Left ventricle myocardium inferior (tissue), 1 donor: ENCODE measurements around the gene DONSON. TPM values are rescaled to one million over a fixed set of nuclear protein-coding genes. Genes with fewer than 3 reads are reported as not detected.

ENCODE experiments used
- DNase-seq: peaks from one replicate; pipeline ENCODE4 v3.0.0-alpha.2; 2020
- H3K27ac ChIP-seq: fragments of 200-600 bp; replicated peaks from 2 replicates; pipeline ENCODE4 v1.8.0; 2021
- H3K27me3 ChIP-seq: fragments of 200-600 bp; 2 replicates; pipeline ENCODE4 v1.8.0; 2021; ENCODE audit warnings: low read depth
- H3K36me3 ChIP-seq: fragments of 200-600 bp; 2 replicates; pipeline ENCODE4 v1.8.0; 2021
- H3K4me1 ChIP-seq: fragments of 200-600 bp; 2 replicates; pipeline ENCODE4 v1.8.0; 2021
- H3K4me3 ChIP-seq: fragments of 200-600 bp; 2 replicates; pipeline ENCODE4 v1.8.0; 2021; ENCODE audit warnings: mild to moderate bottlenecking, moderate library complexity
- H3K9me3 ChIP-seq: fragments of 200-600 bp; replicated peaks from 2 replicates; pipeline ENCODE4 v1.8.0; 2021
- intact Hi-C: fragments of 100-400 bp; cut with micrococcal nuclease; formaldehyde crosslinking; loops from one replicate; pipeline ENCODE4 v1.11.0; 2022
- total RNA-seq: library from RNA; stranded (reverse); fragmentation: NEBNext Ultra II Directional; extraction: Animal tissue kit (Norgen Biotek cat#: 25700); gene quantifications from one replicate; pipeline ENCODE4 v1.2.1, GENCODE V29; 2021
- TF ChIP-seq, protein P1 (sequence below): fragments of 200-600 bp; IDR thresholded peaks from 2 replicates; pipeline ENCODE4 v1.8.0; 2021; ENCODE audit warnings: antibody characterized with exemption, mild to moderate bottlenecking, borderline replicate concordance
- donor health status: DM: no; HTN: yes; CAD: no; lungs with severe emphysema.

Gene DONSON
- total RNA-seq, 1 donor from 2014 or later: 6.9 TPM

DNA sequence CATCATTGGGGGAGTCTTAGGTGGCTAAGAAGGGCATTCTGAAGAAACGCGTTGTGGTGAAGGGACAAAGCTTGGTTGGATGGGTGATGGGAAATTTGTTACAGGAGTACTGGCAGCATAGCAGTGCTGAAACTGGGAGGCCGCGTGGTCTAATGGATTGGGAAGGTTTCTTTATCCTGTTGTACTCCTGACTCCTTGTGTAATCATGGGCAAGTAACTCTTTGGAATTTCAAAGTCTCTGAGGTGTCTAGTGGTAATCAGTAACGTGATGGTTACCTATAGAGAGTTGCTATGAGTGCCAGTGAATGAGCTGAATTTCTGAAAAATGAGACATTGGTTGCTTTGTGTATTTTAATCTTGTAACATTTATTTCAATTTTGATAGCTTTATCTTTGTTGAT is 18.5 kb downstream of the DONSON start:
- TF ChIP-seq, protein P1, sequence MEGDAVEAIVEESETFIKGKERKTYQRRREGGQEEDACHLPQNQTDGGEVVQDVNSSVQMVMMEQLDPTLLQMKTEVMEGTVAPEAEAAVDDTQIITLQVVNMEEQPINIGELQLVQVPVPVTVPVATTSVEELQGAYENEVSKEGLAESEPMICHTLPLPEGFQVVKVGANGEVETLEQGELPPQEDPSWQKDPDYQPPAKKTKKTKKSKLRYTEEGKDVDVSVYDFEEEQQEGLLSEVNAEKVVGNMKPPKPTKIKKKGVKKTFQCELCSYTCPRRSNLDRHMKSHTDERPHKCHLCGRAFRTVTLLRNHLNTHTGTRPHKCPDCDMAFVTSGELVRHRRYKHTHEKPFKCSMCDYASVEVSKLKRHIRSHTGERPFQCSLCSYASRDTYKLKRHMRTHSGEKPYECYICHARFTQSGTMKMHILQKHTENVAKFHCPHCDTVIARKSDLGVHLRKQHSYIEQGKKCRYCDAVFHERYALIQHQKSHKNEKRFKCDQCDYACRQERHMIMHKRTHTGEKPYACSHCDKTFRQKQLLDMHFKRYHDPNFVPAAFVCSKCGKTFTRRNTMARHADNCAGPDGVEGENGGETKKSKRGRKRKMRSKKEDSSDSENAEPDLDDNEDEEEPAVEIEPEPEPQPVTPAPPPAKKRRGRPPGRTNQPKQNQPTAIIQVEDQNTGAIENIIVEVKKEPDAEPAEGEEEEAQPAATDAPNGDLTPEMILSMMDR: no peak
- Histone ChIP-seq H3K27ac (no peak overlapping the region), H3K27me3 (no peaks in the 10 kb centered on the region), H3K4me3 (no peak overlapping the region), H3K4me1 (peaks cover 19% of the 10 kb centered on the region), H3K9me3 (no peaks in the 10 kb centered on the region), H3K36me3 (peaks cover 83% of the 10 kb centered on the region)
- intact Hi-C loops: no loop called here
- no peak for DNase-seq

DNA sequence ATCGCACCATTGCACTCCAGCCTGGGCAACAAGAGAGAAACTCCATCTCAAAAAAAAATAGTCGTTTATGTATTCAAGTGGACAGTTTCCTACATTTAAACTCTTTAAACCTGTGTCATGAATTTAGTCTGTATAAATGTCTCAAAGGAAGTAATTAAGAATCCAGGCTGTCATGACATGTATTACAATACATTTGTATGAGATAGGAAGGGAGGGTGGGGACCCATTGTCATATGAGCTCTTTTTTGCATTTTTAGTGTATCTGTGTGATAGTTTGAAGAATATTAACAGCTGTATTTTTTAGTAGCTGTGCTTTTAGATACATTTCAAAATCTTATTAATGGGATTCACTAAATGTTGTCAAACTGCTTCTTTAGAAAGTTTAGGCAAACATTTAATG is 20.0 kb downstream of the DONSON start:
- peaks cover 79% of the 10 kb centered on the region for H3K36me3 ChIP-seq
- H3K9me3 ChIP-seq: no peaks in the 10 kb centered on the region
- no peak overlapping the region for H3K27ac ChIP-seq
- intact Hi-C loops: no loop called here
- no peak overlapping the region for H3K4me3 ChIP-seq
- H3K4me1 ChIP-seq: peaks cover 24% of the 10 kb centered on the region
- H3K27me3 ChIP-seq: no peaks in the 10 kb centered on the region
- no peak for DNase-seq
- TF ChIP-seq, protein P1: no peak

DNA sequence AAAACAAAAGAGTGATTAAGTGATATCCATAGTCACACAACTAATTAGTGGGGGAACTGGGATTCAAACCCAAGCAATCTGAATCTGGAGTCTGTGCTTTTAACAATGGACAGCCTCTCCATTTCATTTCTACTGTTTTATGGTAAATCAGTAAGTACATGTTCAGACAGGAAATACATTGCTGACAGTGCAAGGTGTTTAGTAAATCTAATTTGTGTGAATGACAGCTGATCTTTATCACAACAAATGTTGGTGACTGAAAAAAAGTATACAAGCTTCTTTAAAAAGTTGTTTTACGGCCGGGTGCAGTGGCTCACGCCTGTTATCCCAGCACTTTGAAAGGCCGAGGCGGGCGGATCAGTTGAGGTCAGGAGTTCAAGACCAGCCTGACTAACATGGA is 20.6 kb downstream of the DONSON start:
- H3K27me3 ChIP-seq: no peaks in the 10 kb centered on the region
- H3K36me3 ChIP-seq: peaks cover 78% of the 10 kb centered on the region
- H3K27ac ChIP-seq: no peak overlapping the region
- peaks cover 28% of the 10 kb centered on the region for H3K4me1 ChIP-seq
- TF ChIP-seq, protein P1: no peak
- no peak for DNase-seq
- intact Hi-C loops: no loop called here
- no peaks in the 10 kb centered on the region for H3K9me3 ChIP-seq
- no peak overlapping the region for H3K4me3 ChIP-seq

DNA sequence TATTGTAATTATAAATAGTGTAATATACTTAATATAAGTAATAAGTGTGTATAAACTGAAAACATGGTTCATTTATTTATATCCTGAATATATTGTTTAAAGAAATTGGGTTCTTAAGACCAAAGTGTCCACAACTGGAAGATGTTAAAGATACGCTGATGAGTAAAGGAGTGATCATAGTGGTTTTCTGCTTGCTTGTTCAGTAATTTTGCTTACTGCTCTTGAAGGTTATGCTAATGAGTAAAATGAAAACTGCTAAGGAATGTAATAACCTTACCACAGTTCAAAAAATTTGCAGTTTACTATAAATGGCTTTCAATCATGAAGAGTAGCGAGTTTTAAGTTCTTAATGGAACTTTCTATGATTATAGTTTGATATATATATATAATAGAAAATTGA is 22.0 kb downstream of the DONSON start:
- Histone ChIP-seq H3K27me3 (no peaks in the 10 kb centered on the region), H3K4me3 (no peak overlapping the region), H3K9me3 (no peaks in the 10 kb centered on the region), H3K27ac (no peak overlapping the region), H3K36me3 (peaks cover 80% of the 10 kb centered on the region), H3K4me1 (peaks cover 18% of the 10 kb centered on the region)
- DNase-seq: no peak
- intact Hi-C loops: no loop called here
- TF ChIP-seq, protein P1: no peak

DNA sequence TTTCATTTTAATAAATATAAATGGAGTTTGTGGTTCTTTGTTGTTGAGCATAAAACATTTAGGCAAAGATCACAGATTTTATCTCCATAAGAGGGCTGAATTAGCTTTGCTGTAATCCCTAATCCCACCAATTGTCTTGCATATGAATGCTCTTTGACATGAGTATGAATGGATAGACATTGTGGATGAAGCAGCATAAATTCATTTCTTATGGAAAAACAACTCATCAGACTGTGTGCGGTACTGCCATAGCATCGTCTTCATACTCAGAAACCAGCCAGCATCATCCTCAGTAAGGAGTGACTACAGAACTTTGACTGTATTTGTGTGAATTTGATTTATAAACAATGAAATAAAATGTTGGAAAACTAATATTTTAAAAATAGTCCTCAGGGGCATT is 26.1 kb downstream of the DONSON start:
- intact Hi-C loops: no loop called here
- Histone ChIP-seq H3K4me3 (no peak overlapping the region), H3K27ac (no peak overlapping the region), H3K4me1 (peaks cover 53% of the 10 kb centered on the region), H3K27me3 (no peaks in the 10 kb centered on the region), H3K36me3 (peaks cover 81% of the 10 kb centered on the region), H3K9me3 (no peaks in the 10 kb centered on the region)
- DNase-seq: no peak
- TF ChIP-seq, protein P1: no peak

DNA sequence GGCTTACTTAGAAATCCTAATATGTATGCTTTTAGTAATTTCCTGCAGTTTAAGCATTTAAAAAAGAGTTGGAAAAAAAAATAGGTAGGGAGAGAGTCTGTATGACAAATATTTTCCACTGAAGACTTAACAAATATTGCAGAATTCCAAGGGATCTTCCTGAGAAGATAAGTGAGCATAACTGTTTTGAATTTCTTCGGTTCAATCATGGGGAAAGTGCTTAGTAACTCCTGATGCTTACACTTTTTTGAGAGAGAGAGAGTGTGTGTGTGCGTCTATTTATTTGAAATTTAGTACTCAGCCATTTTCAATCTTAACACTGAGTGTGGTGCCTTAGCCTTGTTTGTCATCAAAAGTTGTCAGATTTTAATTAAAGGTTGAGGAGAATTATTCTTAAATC is 27.1 kb downstream of the DONSON start:
- no peak overlapping the region for H3K27ac ChIP-seq
- no peak for DNase-seq
- intact Hi-C loops: no loop called here
- H3K9me3 ChIP-seq: no peaks in the 10 kb centered on the region
- H3K4me3 ChIP-seq: no peak overlapping the region
- peaks cover 82% of the 10 kb centered on the region for H3K36me3 ChIP-seq
- H3K27me3 ChIP-seq: no peaks in the 10 kb centered on the region
- TF ChIP-seq, protein P1: no peak
- peaks cover 63% of the 10 kb centered on the region for H3K4me1 ChIP-seq
